A673 (cell line): ENCODE results near the gene RNU1-1.
"Not testable (repeated sequence)": the region's sequence is repeated elsewhere in the genome, so short reads cannot be mapped to it uniquely, and the experiment has no call there.

Experiments used
- CTCF ChIP-seq: fragments of 300-800, 200-600 bp; sonication (generic); conservative IDR thresholded peaks from 2 replicates; pipeline ENCODE4 v1.5.1; 2017; ENCODE audit warnings: low read depth, mild to moderate bottlenecking, antibody characterized with exemption, low read length, moderate library complexity, mixed read lengths
- EZH2 ChIP-seq: fragments of 200-600 bp; sonication (generic); IDR thresholded peaks from 2 replicates; pipeline ENCODE4 v1.6.1; 2017; ENCODE audit warnings: borderline replicate concordance, low read depth, mild to moderate bottlenecking, mixed read lengths, antibody characterized with exemption, low read length; ENCODE audit not compliant: poor library complexity, severe bottlenecking

GRCh38 chr1:16557034-16557433, 42.9 kb upstream of the RNU1-1 start:
- TF ChIP-seq CTCF, EZH2: not testable (repeated sequence)
